AG10803 (cell line): Measurements from ENCODE around the gene DMKN.
"Not testable (repeated sequence)": the region's sequence is repeated elsewhere in the genome, so short reads cannot be mapped to it uniquely, and the experiment has no call there.

Source experiments
- DNase-seq: peaks from one replicate; pipeline ENCODE4 v3.0.0; 2010; ENCODE audit warnings: low read depth
- H3K4me3 ChIP-seq: 2 replicates; pipeline ENCODE4 v1.5.1; 2011; ENCODE audit warnings: mild to moderate bottlenecking, low read length, control low read depth
- CTCF ChIP-seq: conservative IDR thresholded peaks from 2 replicates; pipeline ENCODE4 v1.5.1; 2011; ENCODE audit warnings: mild to moderate bottlenecking, low read length, control low read depth, inconsistent platforms

DMKN gene

GRCh38 chr19:35474104-35474503, 39.3 kb downstream of the DMKN start:
- no peak for TF ChIP-seq CTCF
- no peak for DNase-seq
- H3K4me3 ChIP-seq = no peak overlapping the region

- H3K4me3 ChIP-seq = no peak overlapping the region
- no peak for DNase-seq
- no peak for TF ChIP-seq CTCF
These were observed 41.5 kb downstream of the DMKN start for GRCh38 chr19:35471946-35472345.

GRCh38 chr19:35471075-35471474, 42.4 kb downstream of the DMKN start:
- not testable (repeated sequence) for H3K4me3 ChIP-seq, DNase-seq

GRCh38 chr19:35470128-35470527, 43.3 kb downstream of the DMKN start:
- DNase-seq = no peak
- no peak overlapping the region for H3K4me3 ChIP-seq
- no peak for TF ChIP-seq CTCF

GRCh38 chr19:35468637-35469036, 44.8 kb downstream of the DMKN start:
- peak; percentile 57 for TF ChIP-seq CTCF
- H3K4me3 ChIP-seq = no peak overlapping the region
- DNase-seq = peak; percentile 25

GRCh38 chr19:35466259-35466658, 47.2 kb downstream of the DMKN start:
- no peak for TF ChIP-seq CTCF
- no peak for DNase-seq
- H3K4me3 ChIP-seq = no peak overlapping the region

- DNase-seq, H3K4me3 ChIP-seq: not testable (repeated sequence)
These were observed 50.5 kb downstream of the DMKN start for GRCh38 chr19:35462956-35463355.

GRCh38 chr19:35462476-35462953, 50.9 kb downstream of the DMKN start:
- no peak overlapping the region for H3K4me3 ChIP-seq
- no peak for DNase-seq
- no peak for TF ChIP-seq CTCF

- H3K4me3 ChIP-seq, DNase-seq: not testable (repeated sequence)
These were observed 51.7 kb downstream of the DMKN start for GRCh38 chr19:35461788-35462187.
